ENCODE results near the gene NPHP1.
"Not testable (repeated sequence)": the region's sequence is repeated elsewhere in the genome, so short reads cannot be mapped to it uniquely, and the experiment has no call there.

Gene NPHP1

DNA sequence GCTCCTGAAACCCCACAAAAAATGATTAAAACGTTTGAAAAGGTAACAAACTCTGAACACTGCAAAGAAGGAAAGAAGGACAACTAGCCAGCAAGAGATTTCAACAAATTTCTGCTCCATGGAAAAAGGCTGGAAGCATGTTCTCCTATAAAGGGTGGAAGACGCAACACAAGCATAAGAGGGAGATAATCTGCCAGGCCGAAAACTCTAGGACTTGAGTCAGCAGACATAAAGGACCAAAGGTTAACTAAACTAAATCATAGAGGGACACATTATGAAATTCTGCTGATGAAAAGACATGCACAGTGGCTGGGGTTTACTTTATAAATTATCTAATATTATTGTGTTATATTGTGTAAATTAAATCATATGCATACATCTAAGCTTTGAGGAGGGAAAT is 6.8 kb downstream of the NPHP1 start:
- no peak for DNase-seq (ENCODE audit: low read depth, low spot score)

DNA sequence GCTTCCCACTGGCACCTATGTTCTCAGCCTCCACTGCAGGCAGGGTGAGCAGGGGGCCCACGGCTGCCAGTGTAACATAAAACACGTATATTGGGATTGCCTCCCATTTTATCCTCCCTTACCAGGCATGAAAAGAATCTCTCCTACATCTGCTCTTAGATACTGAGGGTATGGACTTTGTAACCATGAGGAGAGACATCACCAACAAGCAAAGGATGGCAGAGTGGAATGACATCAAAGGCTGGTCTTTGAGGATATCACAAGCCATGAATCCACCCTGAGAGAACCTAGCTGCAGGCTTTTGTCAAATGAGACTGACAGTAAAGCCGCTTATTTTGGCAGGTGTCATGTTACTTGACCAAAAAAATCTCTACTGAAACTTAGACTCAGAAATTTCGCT is 7.4 kb downstream of the NPHP1 start:
- no peak for DNase-seq (ENCODE audit: low read depth, low spot score)

GRCh38 chr2:110190169-110190568 is 14.6 kb downstream of the NPHP1 start:
- DNase-seq (ENCODE audit: low read depth, low spot score) = not testable (repeated sequence)

GRCh38 chr2:110182449-110182848 is 22.4 kb downstream of the NPHP1 start:
- no peak for DNase-seq (ENCODE audit: low read depth, low spot score)

DNA sequence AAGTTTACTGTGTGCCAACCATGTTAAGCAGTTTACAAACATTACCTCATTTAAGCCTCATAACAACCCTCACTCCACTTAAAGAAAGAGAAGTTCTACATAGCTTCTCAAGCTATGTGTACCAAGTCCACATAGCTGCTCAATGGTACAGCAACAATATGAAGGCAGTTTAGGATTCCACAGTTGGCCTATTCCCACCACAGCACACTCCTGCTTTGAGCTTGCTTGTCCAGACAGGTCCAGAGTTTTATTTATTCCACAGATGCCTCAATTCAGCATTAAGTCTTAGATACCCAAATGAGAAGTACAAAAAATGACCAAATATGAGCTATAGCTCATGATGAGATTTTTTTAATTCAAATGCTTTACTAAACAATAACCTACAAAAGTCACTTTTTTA is 24.8 kb downstream of the NPHP1 start:
- no peak for DNase-seq (ENCODE audit: low read depth, low spot score)

GRCh38 chr2:110173523-110173922 is 31.3 kb downstream of the NPHP1 start:
- no peak for DNase-seq (ENCODE audit: low read depth, low spot score)

DNA sequence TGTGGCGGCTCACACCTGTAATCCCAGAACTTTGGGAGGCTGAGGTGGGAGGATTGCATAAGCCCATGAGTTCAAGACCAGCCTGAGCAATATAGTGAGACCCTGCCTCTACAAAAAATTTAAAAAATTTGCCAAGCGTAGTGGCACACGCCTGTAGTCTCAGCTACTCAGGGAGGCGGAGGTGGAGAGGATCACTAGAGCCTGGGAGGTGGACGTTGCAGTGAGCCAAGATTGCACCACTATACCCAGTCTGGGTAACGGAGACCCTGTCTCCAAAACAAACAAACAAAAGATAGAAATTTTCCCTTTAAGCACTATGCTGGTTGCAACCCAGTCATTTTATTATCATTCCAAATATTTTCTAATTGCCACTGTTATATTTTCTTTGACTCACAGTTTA is 32.3 kb downstream of the NPHP1 start:
- no peak for DNase-seq (ENCODE audit: low read depth, low spot score)

GRCh38 chr2:110170102-110170501 is 34.7 kb downstream of the NPHP1 start:
- DNase-seq (ENCODE audit: low read depth, low spot score) = no peak

DNA sequence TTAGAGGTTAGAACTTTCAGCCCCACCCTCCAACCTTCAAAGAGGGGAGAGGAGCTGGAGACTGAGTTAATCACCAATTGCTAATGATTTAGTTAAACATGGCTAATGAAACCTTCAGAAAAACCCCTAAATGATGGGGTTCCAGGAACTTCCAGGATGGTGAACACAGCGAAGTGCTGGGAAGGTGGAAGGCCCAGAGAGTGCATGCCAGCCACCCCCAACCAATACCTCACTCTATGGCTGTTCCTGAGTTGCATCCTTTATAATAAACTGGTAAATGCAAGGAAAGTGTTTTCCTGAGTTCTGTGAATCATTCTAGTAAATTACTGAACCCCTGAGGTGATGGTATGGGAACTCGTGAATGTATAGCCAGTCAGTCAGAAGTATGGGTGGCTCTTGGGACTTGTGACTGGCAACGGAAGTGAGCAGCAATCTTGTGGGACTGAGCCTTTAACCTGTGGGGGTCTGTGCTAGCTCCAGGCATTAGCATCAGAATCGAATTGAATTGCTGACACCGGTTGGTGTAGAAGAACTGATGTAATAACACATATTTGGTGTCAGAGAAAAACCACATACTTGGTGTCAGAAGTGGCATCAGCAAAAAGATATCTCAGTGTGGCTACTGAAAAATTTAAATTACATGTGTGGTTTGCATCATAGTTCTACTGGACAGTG is 37.4 kb downstream of the NPHP1 start:
- DNase-seq (ENCODE audit: low read depth, low spot score) = peak; percentile 42

- no peak for DNase-seq (ENCODE audit: low read depth, low spot score)
These were observed 38.5 kb downstream of the NPHP1 start for GRCh38 chr2:110166266-110166665.

- DNase-seq (ENCODE audit: low read depth, low spot score) = no peak
These were observed 47.5 kb downstream of the NPHP1 start for GRCh38 chr2:110157153-110157793.

DNA sequence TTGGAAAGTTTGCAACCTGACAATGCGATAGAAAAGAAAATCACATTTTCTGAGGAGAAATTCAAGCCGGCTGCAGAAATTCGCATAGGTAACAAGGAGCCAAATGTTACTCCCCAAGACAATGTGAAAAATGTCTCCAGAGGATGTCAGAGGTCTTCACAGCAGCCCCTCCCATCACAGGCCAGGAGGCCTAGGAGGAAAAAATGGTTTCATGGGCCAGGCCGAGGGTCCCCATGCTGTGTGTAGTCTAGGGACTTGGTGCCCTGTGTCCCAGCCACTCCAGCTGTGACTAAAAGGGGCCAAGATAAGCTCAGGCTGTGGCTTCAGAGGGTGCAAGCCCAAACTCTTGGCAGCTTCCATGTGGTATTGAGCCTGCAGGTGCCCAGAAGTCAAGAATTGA is 50.0 kb downstream of the NPHP1 start:
- DNase-seq (ENCODE audit: low read depth, low spot score) = not testable (repeated sequence)

- DNase-seq (ENCODE audit: low read depth, low spot score) = not testable (repeated sequence)
These were observed 50.6 kb downstream of the NPHP1 start for GRCh38 chr2:110154188-110154587.

DNA sequence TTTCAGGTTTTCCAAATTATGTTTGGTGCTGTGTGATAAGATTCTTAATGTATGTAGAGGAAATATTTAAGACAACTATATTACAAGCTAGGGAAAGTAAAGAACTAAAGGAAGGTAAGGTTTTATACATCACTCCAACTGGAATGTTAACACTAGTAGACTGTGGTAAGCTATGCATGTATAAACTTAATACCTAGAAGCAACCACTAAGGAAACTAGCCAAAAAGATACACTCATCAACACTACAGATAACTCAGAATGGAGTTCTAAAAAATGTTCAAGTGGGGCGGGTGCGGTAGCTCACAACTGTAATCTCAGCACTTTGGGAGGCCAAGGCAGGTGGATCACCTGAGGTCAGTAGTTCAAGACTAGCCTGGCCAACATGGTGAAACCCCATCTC is 51.4 kb downstream of the NPHP1 start:
- DNase-seq (ENCODE audit: low read depth, low spot score) = no peak

DNA sequence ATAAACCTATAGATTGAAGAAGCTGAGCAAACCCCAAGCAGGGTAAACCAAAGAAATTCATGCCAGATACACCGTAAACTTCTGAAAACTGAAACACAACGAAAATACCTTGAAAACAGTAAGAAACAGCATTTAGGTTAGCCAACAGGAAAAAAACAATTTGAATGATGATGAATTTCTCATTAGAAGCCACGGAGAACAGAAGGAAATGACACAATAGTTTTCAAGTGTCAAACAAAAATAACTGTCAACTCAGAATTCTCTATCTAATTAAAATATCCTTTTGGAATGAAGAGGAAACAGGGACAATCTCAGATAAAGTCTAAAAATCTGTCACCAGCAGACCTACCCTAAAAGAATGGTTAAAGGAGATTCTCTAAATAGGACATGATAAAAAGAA is 51.9 kb downstream of the NPHP1 start:
- no peak for DNase-seq (ENCODE audit: low read depth, low spot score)

DNA sequence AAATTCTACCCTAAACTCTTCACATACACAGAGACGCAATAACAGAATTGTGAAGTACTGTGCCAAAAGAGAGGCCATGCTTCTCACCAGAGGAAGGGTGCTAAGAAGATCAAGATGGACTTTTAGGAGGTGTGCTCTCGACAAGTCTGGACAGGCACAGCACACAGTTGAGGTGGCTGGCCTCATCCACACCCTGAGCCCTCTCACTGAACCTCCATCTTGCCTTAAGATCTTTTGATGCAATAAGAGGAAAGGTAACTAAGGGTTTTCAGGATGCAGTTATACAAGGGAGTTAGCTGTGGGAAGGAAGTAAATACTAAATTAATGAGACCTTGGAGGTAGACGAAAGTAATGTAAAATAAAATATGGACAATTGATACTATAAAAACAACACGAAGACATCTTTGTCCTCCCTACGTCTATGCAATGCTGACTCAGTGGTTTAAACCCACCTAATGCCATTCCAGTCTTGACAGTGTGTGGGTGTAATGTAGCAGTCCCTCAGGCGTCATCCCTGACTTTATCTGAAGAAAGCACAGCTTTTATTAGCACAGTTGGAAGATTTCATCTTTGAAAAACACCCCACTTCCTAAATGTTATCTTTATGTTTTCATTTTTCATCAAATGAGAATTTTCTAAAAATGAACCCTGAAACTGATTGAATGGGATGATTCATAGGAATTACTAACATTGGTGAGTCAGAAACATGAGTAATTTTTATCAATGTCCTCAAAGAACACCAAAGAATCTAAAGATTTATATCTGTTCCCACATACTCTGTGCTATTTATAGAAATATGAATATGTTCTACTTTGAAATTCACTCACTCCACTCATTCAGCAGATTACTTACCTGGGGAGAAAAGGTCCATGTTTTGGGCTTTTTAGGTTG is 55.2 kb downstream of the NPHP1 start:
- DNase-seq (ENCODE audit: low read depth, low spot score) = no peak

DNA sequence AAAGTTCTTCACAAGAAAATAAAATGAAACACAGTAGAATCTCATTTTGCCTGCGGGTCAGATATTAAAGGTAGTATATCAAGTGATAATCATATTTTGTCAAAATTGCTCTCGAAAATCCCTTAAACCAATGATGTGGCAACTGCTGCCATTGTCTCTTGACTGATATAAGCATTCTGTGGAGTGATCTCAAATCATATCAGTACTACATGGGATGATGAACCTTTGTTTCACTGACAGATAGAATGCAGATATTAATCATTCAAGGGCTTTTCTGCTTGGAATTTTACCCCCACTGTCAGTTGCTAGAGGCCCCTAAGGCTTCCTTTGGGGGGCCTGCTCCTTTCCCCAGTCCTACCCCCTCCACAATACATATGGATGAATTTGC is 57.9 kb downstream of the NPHP1 start:
- no peak for DNase-seq (ENCODE audit: low read depth, low spot score)

GRCh38 chr2:110146183-110146944 is 58.4 kb downstream of the NPHP1 start:
- DNase-seq (ENCODE audit: low read depth, low spot score) = no peak

GRCh38 chr2:110143982-110144381 is 60.8 kb downstream of the NPHP1 start:
- DNase-seq (ENCODE audit: low read depth, low spot score) = no peak

- DNase-seq (ENCODE audit: low read depth, low spot score) = no peak
These were observed 64.4 kb downstream of the NPHP1 start for GRCh38 chr2:110140401-110140800.

DNA sequence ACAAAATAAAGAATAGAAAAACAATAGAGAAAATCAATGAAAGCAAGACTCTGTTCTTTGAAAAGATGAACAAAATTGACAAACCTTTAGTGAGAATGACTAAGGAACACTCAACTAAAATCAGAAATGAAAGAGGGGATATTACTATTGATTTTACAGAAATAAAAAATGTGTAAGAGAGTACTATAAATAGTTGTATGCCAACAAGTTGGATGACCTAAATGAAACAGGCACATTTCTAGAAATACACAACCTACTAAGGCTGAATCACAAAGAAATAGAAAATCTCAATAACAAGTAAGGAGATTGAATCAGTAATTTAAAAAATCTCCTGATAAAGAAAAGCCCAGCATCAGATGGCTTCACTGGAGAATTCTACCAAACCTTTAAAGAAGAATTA is 70.8 kb downstream of the NPHP1 start:
- DNase-seq (ENCODE audit: low read depth, low spot score) = no peak

DNA sequence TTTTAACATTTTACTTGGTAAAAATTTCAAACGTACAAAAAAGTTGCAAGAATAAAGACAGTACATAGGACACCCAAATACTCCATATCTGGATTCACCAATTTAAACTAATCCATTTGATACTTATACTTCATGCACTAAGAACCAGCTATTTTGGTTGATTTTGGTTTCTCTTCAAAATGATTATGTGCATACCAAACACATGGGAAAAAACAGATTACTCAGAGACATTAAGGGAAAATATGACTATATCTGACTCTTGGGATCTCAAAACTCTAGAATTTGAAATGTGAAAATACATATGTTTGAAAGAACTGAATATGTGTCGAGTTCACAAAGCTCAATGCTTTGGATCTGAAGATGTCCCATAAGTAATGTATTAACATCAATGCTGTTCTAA is 73.6 kb downstream of the NPHP1 start:
- DNase-seq (ENCODE audit: low read depth, low spot score) = no peak

All from iPS DF 19.7 (cell line).